GM12878 (cell line): Measurements from ENCODE around the gene ARVCF. TPM values are rescaled to one million over a fixed set of nuclear protein-coding genes. Genes with fewer than 3 reads are reported as not detected.

Experiments used
- ATAC-seq: fragments of 200-7000 bp; cut with Tn5 transposase; 3 replicates; pipeline ENCODE4 v1.9.1; 2020; ENCODE audit warnings: mild to moderate bottlenecking, moderate library complexity
- BruUV-seq: library from RNA; stranded (reverse); fragments of 400-500 nt; replicated peaks from 2 replicates; lab custom pipeline; 2021; lab: Mats Ljungman, UMichigan
- CTCF ChIA-PET: fragments of 300-600 bp; sonication (Branson Sonifier 250); formaldehyde crosslinking; extraction: SDS; loops from one replicate; lab custom pipeline; 2021; ENCODE audit warnings: inconsistent platforms; lab: Yijun Ruan, JAX
- POLR2A ChIA-PET: fragments of 350-600 bp; formaldehyde crosslinking; extraction: SDS; loops from one replicate; lab custom pipeline; 2021; ENCODE audit warnings: inconsistent platforms; lab: Charles Lee
- RAD21 ChIA-PET: fragments of 300-600 bp; sonication (Branson Sonifier 250); formaldehyde crosslinking; loops from one replicate; lab custom pipeline; 2023; ENCODE audit warnings: antibody characterized with exemption; ENCODE audit not compliant: unreplicated experiment; lab: Charles Lee
- SMC1A ChIA-PET: fragments of 300-600 bp; sonication (Branson Sonifier 250); formaldehyde crosslinking; loops from one replicate; lab custom pipeline; 2023; ENCODE audit not compliant: unreplicated experiment, uncharacterized antibody; lab: Charles Lee
- DNase-seq: peaks from one replicate; pipeline ENCODE4 v3.0.0-alpha.2; 2011; ENCODE audit warnings: low read depth, low spot score
- FAIRE-seq: peaks from 3 replicates; lab custom pipeline; 2011; peaks lifted over from hg19 to GRCh38; lab: Jason Lieb, UNC
- H2AFZ ChIP-seq: 2 replicates; pipeline ENCODE4 v1.6.0; 2011; ENCODE audit warnings: low read depth, low read length, control low read depth; ENCODE audit not compliant: control insufficient read depth
- H3K27ac ChIP-seq: 2 replicates; pipeline ENCODE4 v1.5.1; 2011; ENCODE audit warnings: control low read depth; ENCODE audit not compliant: control insufficient read depth, insufficient read depth
- H3K27me3 ChIP-seq, 2 experiments: replicated peaks in 1 of 2; 2 replicates each; pipeline versions ENCODE4 v1.6.0 to v1.6.1; 2011; ENCODE audit warnings: low read length in 1 of 2; ENCODE audit not compliant: control insufficient read depth in 2 of 2, insufficient read depth in 2 of 2
- H3K36me3 ChIP-seq, 2 experiments: 2 replicates each; pipeline ENCODE4 v1.5.1; 2011; ENCODE audit warnings: low read length in 1 of 2; ENCODE audit not compliant: control insufficient read depth in 2 of 2, insufficient read depth in 2 of 2
- H3K4me1 ChIP-seq: 2 replicates; pipeline ENCODE4 v1.6.1; 2011; ENCODE audit warnings: mild to moderate bottlenecking, low read length, moderate library complexity, mixed read lengths; ENCODE audit not compliant: control insufficient read depth, insufficient read depth
- H3K4me2 ChIP-seq: 2 replicates; pipeline ENCODE4 v1.6.0; 2011; ENCODE audit warnings: control low read depth; ENCODE audit not compliant: control insufficient read depth, insufficient read depth
- H3K4me3 ChIP-seq: fragments of 200-600 bp; sonication (generic); 2 replicates; pipeline ENCODE4 v1.5.1; 2016
- H3K79me2 ChIP-seq: 2 replicates; pipeline ENCODE4 v1.6.0; 2011; ENCODE audit warnings: low read length; ENCODE audit not compliant: control insufficient read depth, insufficient read depth
- H3K9ac ChIP-seq: 2 replicates; pipeline ENCODE4 v1.8.0; 2011; ENCODE audit warnings: low read length, control low read depth, mixed read lengths; ENCODE audit not compliant: control insufficient read depth, insufficient read depth
- H3K9me3 ChIP-seq: replicated peaks from 3 replicates; pipeline ENCODE4 v1.5.1; 2011; ENCODE audit warnings: mild to moderate bottlenecking, low read length; ENCODE audit not compliant: control insufficient read depth, insufficient read depth
- H4K20me1 ChIP-seq: 2 replicates; pipeline ENCODE4 v1.6.0; 2011; ENCODE audit not compliant: control insufficient read depth, insufficient read depth
- CBFB ChIP-seq: IDR thresholded peaks from 2 replicates; pipeline ENCODE4 v1.6.1; 2016; ENCODE audit warnings: antibody characterized with exemption, low read depth
- CBX3 ChIP-seq: fragments of 200-600 bp; sonication (generic); IDR thresholded peaks from 2 replicates; pipeline ENCODE4 v1.6.1; 2016; ENCODE audit warnings: low read depth, borderline replicate concordance
- CBX5 ChIP-seq: sonication (generic); IDR thresholded peaks from 2 replicates; pipeline ENCODE4 v1.6.1; 2016; ENCODE audit warnings: low read depth, moderate library complexity, mild to moderate bottlenecking, inconsistent platforms
- FOXM1 ChIP-seq: IDR thresholded peaks from 2 replicates; pipeline ENCODE4 v1.6.1; 2012; ENCODE audit warnings: low read depth, mild to moderate bottlenecking, inconsistent platforms, low read length, moderate library complexity
- KDM1A ChIP-seq: fragments of 200-600 bp; sonication (generic); IDR thresholded peaks from 2 replicates; pipeline ENCODE4 v1.6.1; 2016; ENCODE audit warnings: borderline replicate concordance
- NFXL1 ChIP-seq: fragments of 450-650 bp; IDR thresholded peaks from 2 replicates; pipeline ENCODE4 v1.6.1; 2017; ENCODE audit warnings: antibody characterized with exemption, mild to moderate bottlenecking, borderline replicate concordance
- NR2C1 ChIP-seq: fragments of 450-650 bp; IDR thresholded peaks from 2 replicates; pipeline ENCODE4 v1.6.1; 2017; ENCODE audit warnings: antibody characterized with exemption, mild to moderate bottlenecking, moderate library complexity
- NRF1 ChIP-seq: conservative IDR thresholded peaks from 2 replicates; pipeline ENCODE4 v1.6.1; 2011; ENCODE audit warnings: mild to moderate bottlenecking, low read depth, low read length, improper control_type of control experiment
- PBX3 ChIP-seq: IDR thresholded peaks from 2 replicates; pipeline ENCODE4 v1.6.1; 2011; ENCODE audit warnings: mild to moderate bottlenecking, low read depth, low read length, moderate library complexity; ENCODE audit not compliant: insufficient replicate concordance
- POLR2AphosphoS5 ChIP-seq: IDR thresholded peaks from 2 replicates; pipeline ENCODE4 v1.6.1; 2011; ENCODE audit warnings: mild to moderate bottlenecking, low read length, inconsistent platforms
- RFX5 ChIP-seq: IDR thresholded peaks from 2 replicates; pipeline ENCODE4 v1.6.1; 2011; ENCODE audit warnings: low read depth, low read length, improper control_type of control experiment
- SKIL ChIP-seq: fragments of 450-650 bp; IDR thresholded peaks from 2 replicates; pipeline ENCODE4 v1.6.1; 2017; ENCODE audit warnings: mild to moderate bottlenecking, low read depth, inconsistent platforms; ENCODE audit not compliant: poor library complexity, severe bottlenecking
- SREBF2 ChIP-seq: IDR thresholded peaks from 2 replicates; pipeline ENCODE4 v1.6.1; 2012; ENCODE audit warnings: mild to moderate bottlenecking, low read length
- STAT1 ChIP-seq: fragments of 450-650 bp; conservative IDR thresholded peaks from 2 replicates; pipeline ENCODE4 v1.6.1; 2014; ENCODE audit warnings: antibody characterized with exemption, mild to moderate bottlenecking
- SUPT20H ChIP-seq: IDR thresholded peaks from 2 replicates; pipeline ENCODE4 v1.6.1; 2011; ENCODE audit warnings: low read depth, mild to moderate bottlenecking, low read length, moderate library complexity, borderline replicate concordance; ENCODE audit not compliant: control insufficient read depth
- SUZ12 ChIP-seq: fragments of 200-600 bp; sonication (generic); IDR thresholded peaks from one replicate; pipeline ENCODE4 v1.6.1; 2018; ENCODE audit warnings: antibody characterized with exemption, mild to moderate bottlenecking; ENCODE audit not compliant: unreplicated experiment
- YY1 ChIP-seq: IDR thresholded peaks from 2 replicates; pipeline ENCODE4 v1.6.1; 2011; ENCODE audit warnings: low read depth, mild to moderate bottlenecking, low read length
- ZNF24 ChIP-seq: fragments of 450-650 bp; IDR thresholded peaks from 2 replicates; pipeline ENCODE4 v1.6.1; 2017; ENCODE audit warnings: antibody characterized with exemption, mild to moderate bottlenecking
- ZZZ3 ChIP-seq: IDR thresholded peaks from 2 replicates; pipeline ENCODE4 v1.6.1; 2011; ENCODE audit warnings: low read depth; ENCODE audit not compliant: control insufficient read depth, insufficient read length
- WGBS: methylation state at CpG from one replicate; pipeline ENCODE4 v1.1.6; 2016; ENCODE audit warnings: low lambda C conversion rate; ENCODE audit not compliant: insufficient replicate concordance, insufficient coverage; ENCODE audit errors: missing lambda C conversion rate; 5-methylcytosine and 5-hydroxymethylcytosine counted together
- in situ Hi-C: fragments of 300-500 bp; cut with MboI; formaldehyde crosslinking; loops from 9 replicates; pipeline ENCODE4 v1.14.3; 2018; ENCODE audit warnings: mixed read lengths
- intact Hi-C: fragments of 100-400 bp; cut with micrococcal nuclease; formaldehyde crosslinking; loops from one replicate; pipeline ENCODE4 v1.14.2; 2022; ENCODE audit not compliant: unreplicated experiment
- polyA plus RNA-seq, 11 experiments: library from polyadenylated mRNA; depleted of rRNA in 4 of 11; unstranded in 6 of 11; stranded (reverse) in 5 of 11; fragments of >200 nt; fragmentation: Nextera tagmentation in 4 of 11; fragmentation: Illumina TruSeq in 1 of 11; extraction: Ambion mirVana in 4 of 11; extraction: Trizol in 1 of 11; gene quantifications; 1 replicate in 1 of 11; 2 replicates in 10 of 11; pipeline versions ENCODE4 v1.2.1 to v1.2.3, GENCODE V29; 2011 to 2016; ENCODE audit warnings: inconsistent platforms in 2 of 11, missing spikeins in 2 of 11, low read depth in 1 of 11
- total RNA-seq, 4 experiments: library from RNA; depleted of rRNA in 3 of 4; stranded (reverse); fragments of >200 nt in 3 of 4; fragmentation: Illumina TruSeq in 1 of 4; extraction: Trizol in 1 of 4; gene quantifications; 2 replicates each; pipeline versions ENCODE4 v1.2.1 to v1.2.3, GENCODE V29; 2013 to 2021

The ARVCF gene
- total and polyA plus RNA-seq, 10 of the 15 experiments (the other 5 are each of a cell fraction or from before 2014, with no cell fraction given), result 0.13 to 1.9 (median 1.0) TPM; not detected in 2

GRCh38 chr22:19955241-19956128 is 61.1 kb downstream of the ARVCF start (continued):
- TF ChIP-seq PBX3, result peak; percentile 4
- no peak for TF ChIP-seq POLR2AphosphoS5
- TF ChIP-seq FOXM1, result no peak
- no peak for TF ChIP-seq CBX3
- TF ChIP-seq SUZ12, result no peak
- TF ChIP-seq NRF1, result no peak
- TF ChIP-seq CBX5, result no peak
- no peak for TF ChIP-seq SREBF2

- 95% methylated on average over 13 of the region's 13 CpGs for WGBS
- intact Hi-C loops, result no loop called here
- no peak overlapping the region for H3K4me3 ChIP-seq
- H3K4me2 ChIP-seq, result no peak overlapping the region
- in situ Hi-C loops, result no loop called here
- H2AFZ ChIP-seq, result no peak overlapping the region
- H3K4me1 ChIP-seq, result no peaks in the 10 kb centered on the region; the same call in 1 of the 2 replicates
- no peaks in the 10 kb centered on the region for H4K20me1 ChIP-seq
- H3K9me3 ChIP-seq, result no peaks in the 10 kb centered on the region
- TF ChIP-seq RFX5 (no peak), SUPT20H (no peak), NFXL1 (no peak), YY1 (no peak), CBFB (no peak), NR2C1 (no peak), ZNF24 (no peak), SKIL (no peak), KDM1A (no peak), STAT1 (no peak), ZZZ3 (no peak)
- H3K9ac ChIP-seq, result no peak overlapping the region
- DNase-seq (no peak), ATAC-seq (no peak), FAIRE-seq (no peak)
- peaks cover 0 to 9% of the 10 kb centered on the region in 2 experiments; a peak in 2 of 4 replicates for H3K36me3 ChIP-seq
- ChIA-PET POLR2A (no interaction called here), RAD21 (interaction anchor here (1.4 kb wide), 1 partner anchor 221 kb away, joined by 5 read pairs; no protein-coding TSS in a partner anchor), CTCF (no interaction called here), SMC1A (no interaction called here)
- BruUV-seq, result no TSS peak
- no peaks in the 10 kb centered on the region for H3K27me3 ChIP-seq
- H3K79me2 ChIP-seq, result no peaks in the 10 kb centered on the region; the same call in none of the 2 replicates
- no peak overlapping the region for H3K27ac ChIP-seq
Observed at GRCh38 chr22:19951346-19951745, 65.3 kb downstream of the ARVCF start.
